Retina (tissue), 1 donor: Measurements from ENCODE around the gene TTC3.
"Not testable (repeated sequence)": the region's sequence is repeated elsewhere in the genome, so short reads cannot be mapped to it uniquely, and the experiment has no call there.

Experiments used
- DNase-seq: peaks from one replicate; pipeline ENCODE4 v3.0.0-alpha.2; 2016

TTC3 gene

DNA sequence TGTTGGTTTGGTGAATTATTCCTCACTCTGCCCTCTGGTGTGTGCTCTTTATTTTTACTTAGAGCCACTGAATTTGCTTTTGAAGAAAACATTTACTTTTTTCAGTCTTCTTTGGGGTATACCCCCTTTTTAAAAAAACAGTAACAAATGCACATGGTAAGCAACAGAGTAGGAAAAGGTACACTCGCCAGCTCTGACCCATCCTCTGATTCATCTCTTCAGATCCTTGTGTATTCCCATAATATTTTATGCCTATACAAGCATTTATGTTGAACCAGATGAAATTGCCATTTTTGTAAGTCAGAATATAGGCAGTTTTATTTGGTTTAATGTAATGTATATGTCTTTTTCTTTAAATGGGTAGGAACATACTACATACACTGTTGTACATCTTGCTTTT lies 28.3 kb downstream of the TTC3 start:
- no peak for DNase-seq

DNA sequence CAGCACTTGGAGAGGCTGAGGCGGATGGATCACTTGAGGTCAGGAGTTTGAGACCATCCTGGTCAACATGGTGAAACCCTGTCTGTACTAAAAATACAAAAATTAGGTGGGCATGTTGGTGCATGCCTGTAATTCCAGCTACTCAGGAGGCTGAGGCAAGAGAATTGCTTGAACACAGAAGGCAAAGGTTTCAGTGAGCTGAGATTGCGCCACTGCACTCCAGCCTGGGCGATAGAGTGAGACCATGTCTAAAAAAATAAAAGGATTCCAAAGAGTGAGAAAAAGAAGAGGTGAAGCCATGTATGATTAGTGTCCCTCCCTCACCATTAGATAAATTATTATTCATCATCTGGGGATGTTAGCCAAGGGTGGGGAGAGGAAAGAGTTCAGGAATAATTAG lies 29.7 kb downstream of the TTC3 start:
- DNase-seq: not testable (repeated sequence)

- DNase-seq: no peak
Observed at GRCh38 chr21:37106998-37107397, 33.9 kb downstream of the TTC3 start.

DNA sequence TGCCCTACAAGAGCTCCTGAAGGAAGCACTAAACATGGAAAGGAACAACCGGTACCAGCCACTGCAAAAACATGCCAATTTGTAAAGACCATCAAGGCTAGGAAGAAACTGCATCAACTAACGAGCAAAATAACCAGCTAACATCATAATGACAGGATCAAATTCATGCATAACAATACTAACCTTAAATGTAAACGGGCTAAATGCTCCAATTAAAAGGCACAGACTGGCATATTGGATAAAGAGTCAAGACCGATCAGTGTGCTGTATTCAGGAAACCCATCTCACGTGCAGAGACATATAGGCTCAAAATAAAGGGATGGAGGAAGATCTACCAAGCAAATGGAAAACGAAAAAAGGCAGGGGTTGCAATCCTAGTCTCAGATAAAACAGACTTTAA lies 38.0 kb downstream of the TTC3 start:
- DNase-seq: not testable (repeated sequence)

DNA sequence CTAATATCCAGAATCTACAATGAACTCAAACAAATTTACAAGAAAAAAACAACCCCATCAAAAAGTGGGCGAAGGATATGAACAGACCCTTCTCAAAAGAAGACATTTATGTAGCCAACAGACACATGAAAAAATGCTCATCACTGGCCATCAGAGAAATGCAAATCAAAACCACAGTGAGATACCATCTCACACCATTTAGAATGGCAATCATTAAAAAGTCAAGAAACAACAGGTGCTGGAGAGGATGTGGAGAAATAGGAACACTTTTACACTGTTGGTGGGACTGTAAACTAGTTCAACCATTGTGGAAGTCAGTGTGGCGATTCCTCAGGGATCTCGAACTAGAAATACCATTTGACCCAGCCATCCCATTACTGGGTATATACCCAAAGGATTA lies 41.2 kb downstream of the TTC3 start:
- DNase-seq: not testable (repeated sequence)

DNA sequence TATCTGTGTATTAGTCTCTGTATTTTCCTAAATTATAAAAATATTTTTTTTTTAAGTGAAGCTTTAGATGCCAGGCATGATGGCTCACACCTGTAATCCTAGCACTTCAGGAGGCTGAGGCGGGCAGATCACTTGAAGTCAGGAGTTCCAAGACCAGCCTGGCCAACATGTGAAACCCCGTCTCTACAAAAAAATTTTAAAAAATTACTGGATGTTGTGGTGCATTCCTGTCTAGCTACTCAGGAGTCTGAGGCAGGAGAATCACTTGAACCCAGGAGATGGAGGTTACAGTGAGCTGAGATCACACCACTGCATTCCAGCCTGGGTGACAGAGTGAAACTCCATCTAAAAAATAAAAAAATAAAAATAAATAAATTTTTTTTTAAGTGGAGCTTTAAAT lies 43.4 kb downstream of the TTC3 start:
- DNase-seq: not testable (repeated sequence)

- DNase-seq: no peak
Observed at GRCh38 chr21:37117204-37117603, 44.1 kb downstream of the TTC3 start.

- DNase-seq: no peak
Observed at GRCh38 chr21:37118187-37118826, 45.3 kb downstream of the TTC3 start.

DNA sequence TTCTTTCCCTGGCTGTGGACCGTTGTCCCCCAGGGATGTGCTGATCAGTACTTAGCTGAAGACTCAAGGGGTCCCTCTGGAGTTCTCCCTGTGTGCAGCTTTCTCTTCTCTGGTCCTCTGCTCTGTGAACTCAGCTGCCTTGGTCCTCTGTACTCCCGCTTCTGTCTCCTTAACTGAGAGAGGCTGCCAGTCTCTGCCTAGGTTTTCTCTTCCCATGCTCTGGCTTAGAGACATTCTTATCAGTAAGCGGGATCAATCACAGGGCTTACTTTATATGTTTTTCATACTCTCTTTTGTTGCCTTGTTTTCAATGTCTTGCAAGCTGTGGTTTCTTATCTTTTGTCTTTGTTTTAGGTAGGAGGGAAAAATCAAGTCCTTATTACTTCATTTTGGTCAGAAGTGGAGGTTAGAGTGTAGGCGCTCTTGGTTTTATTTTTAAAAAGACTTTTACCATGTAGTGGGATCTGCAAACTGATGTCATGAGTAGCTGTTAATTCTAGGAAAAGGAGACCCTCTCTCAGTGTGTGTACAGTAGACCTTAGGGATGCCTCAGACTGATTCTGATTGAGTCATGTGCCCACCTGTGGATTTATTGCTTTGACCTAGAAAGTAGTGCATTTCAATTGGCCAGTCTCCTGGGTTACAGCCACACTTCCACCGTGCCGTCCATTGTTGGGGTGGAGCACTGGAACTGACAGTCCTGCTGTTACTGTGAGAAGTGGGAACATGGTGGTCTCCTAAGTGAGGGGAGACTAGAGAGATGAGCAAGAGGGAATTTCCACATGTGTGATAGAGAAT lies 46.6 kb downstream of the TTC3 start:
- peak; percentile 2 for DNase-seq

- DNase-seq: no peak
Observed at GRCh38 chr21:37128076-37128475, 55.0 kb downstream of the TTC3 start.

DNA sequence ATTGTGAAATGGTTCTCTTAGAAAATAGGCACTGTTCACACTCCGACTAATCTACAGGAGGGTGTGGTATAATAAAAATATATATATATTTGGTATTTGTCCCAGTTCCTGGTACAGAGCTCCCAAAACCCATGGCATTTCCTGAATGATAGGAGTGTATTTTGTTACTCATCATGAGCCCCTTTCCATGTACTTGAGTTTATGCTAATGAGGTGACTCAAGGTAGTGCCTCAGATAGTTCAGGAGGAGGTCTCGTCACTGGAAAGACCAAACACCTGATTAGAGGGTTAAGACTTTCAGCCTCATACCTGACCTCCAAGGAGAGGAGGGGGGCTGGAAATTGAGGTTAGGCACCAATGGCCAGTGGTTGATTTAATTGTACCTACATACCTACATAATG lies 57.9 kb downstream of the TTC3 start:
- no peak for DNase-seq

DNA sequence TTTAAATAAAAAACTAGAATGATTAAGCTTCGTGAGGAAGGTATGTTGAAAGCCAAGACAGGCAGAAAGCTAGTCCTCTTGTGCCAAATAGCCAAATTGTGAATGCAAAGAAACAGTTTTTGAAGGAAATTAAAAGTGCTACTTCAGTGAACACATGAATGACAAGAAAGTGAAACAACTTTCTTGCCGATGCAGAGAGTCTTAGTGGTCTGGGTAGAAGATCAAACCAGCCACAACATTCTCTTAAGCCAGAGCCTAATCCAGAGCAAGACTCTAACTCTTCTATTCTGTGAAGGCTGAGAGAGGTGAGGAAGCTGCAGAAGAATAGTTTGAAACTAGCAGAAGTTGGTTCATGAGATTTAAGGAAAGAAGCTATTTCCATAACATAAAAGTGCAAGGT lies 63.2 kb downstream of the TTC3 start:
- DNase-seq: no peak

DNA sequence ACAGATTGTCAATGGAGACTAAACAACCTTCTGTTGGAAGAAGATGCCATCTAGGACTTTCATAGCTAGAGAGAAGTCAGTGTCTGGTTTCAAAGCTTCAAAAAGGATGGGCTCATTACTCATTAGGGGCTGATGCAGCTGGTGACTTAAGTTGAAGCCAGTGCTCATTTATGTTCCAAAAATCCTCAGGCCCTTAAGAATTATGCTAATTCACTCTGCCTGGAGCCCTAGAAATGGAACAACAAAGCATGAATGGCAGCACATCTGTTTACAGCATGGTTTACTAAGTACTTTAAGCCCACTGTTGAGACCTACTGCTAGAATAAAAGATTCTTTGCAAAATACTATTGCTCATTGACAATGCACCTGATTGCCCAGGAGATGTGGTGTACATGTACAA lies 63.7 kb downstream of the TTC3 start:
- DNase-seq: no peak

DNA sequence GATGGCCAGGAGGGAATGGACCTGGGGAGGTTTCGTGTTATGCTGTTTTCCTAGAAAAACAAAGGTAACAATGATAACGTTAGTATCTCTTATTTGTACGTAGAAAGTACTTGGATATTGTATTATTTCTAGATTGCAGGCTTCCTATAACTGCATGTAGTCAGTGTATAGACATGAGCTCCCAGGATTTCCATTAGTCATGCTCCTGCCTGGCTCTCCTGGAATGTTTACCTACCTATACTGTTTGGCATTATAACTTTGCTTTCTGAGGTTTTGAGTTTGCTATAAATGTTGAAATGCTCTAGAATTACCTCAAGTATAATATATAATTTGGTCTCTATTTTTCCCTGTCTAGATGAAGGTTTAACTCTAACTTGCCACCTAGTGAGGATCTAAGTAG lies 66.1 kb downstream of the TTC3 start:
- DNase-seq: no peak

DNA sequence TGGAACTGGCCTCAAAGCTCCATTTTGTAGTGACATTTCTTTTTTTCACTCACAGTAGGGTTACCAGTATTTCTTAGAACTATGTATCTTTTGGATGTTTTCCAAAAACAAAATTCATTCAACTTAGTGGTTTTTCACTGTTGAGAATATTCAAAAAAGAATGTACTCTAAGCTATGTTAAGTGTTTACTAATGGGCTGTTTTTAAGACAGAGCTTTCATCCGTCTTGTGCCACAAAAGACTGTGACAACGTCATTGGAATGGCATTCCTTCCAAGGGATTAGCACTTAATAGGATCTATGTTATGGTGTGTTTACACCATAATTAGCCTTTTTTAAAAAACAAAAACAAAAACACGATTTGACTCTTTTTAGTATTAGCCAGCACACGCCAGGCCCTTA lies 66.8 kb downstream of the TTC3 start:
- DNase-seq: no peak

DNA sequence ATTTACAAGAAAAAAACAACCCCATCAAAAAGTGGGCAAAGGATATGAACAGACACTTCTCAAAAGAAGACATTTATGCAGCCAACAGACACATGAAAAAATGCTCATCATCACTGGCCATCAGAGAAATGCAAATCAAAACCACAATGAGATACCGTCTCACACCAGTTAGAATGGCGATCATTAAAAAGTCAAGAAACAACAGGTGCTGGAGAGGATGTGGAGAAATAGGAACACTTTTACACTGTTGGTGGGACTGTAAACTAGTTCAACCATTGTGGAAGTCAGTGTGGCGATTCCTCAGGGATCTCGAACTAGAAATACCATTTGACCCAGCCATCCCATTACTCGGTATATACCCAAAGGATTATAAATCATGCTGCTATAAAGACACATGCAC lies 70.3 kb downstream of the TTC3 start:
- DNase-seq: not testable (repeated sequence)

DNA sequence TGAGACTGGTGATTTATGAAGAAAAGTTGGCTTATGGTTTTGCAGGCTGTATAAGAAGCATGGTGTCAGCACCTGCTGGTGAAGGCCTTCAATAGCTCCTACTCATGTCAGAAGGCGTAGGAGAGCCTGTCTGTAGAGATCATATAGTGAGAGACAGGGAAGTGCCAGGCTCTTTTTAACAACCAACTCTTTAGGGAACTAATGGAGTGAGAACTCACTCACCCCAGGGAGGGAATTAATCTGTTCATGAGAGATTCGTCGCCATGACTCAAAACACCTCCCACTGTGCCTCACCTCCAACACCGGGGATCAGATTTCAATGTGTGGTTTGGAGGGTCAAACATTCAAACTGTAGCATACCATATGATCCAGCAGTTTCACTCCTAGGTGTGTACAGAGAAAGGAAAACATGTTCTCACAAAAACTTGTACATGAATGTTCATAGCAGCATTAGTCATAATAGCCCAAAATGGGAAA lies 72.6 kb downstream of the TTC3 start:
- no peak for DNase-seq

DNA sequence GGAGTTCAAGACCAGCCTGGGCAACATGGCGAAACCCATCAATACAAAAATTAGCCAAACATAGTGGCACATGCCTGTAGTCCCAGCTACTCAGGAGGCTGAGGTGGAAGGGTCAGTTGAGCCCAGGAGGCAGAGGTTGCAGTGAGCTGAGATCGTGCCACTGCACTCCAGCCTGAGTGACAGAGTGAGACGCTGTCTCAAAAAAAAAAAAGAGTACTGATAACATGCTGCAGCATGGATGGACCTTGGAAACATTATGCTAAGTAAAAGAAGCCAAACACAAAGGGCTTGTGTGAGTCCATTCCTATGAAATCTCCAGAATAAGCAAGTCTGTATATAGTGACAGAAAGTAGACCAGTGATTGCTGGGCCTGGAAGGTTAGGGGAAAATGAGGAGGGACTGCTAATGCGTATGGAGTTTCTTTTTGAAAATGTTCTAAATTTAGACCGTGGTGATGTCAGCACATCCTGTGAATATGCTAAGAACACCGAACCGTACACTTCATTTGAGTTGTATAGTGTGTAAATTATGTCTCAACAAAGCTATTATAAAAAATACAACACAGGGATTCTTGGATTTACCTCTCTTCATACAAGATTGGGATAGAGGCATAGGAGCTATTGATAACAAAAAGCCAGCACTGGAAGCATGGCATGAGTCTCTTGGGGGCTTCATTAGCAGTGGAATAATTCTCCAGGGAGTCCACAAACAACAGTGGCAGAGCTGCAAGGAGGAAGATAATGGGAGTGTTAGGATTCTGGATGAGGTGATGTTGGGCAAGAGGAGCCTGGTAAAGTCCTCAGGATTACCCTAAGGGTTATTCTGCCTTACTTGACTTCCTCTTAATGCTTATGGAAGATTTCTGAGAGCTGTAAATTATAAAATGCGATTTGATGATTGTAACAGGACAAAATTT lies 73.5 kb downstream of the TTC3 start:
- DNase-seq: no peak

GRCh38 chr21:37149411-37149810 lies 76.4 kb downstream of the TTC3 start:
- DNase-seq: no peak

- no peak for DNase-seq
Observed at GRCh38 chr21:37153196-37153934, 80.3 kb downstream of the TTC3 start.

DNA sequence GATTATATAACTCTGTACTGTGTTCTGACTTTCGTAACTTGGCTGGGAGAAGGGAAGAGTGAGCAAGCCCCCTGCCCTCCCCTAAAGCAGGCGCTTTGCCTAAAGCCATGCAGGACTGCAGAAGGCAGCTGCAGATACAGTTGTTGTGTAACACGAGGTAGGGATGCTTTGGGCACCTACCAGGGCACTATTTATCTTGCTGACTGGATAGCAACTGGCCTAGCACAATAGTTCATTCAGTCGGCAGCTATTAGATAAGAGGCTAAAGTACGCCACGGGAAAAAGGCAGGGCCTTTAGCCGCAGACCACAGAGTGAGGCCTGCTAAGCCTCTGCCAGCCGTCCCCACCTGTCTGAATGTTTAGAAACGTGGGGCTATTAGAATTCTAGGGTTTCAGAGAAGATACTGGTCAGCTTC lies 80.9 kb downstream of the TTC3 start:
- DNase-seq: no peak

DNA sequence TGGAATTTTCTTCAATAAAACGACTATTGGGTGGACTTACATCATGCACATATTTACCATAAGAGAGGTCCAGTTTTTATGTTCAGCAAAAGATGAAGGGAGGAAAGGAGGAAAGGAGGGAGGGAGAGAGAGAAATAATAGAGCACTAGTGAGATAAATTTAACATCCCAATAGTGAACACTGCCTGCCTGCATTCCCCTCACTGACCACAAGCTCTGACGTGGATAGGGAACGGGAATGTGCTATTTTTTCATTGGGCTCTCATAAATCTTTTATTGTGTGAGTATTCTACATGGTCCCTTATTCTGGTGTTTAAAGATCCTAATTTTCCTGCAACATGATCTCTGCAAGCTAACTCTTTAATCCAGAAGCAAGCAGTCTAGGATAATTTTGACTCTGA lies 82.1 kb downstream of the TTC3 start:
- DNase-seq: no peak

DNA sequence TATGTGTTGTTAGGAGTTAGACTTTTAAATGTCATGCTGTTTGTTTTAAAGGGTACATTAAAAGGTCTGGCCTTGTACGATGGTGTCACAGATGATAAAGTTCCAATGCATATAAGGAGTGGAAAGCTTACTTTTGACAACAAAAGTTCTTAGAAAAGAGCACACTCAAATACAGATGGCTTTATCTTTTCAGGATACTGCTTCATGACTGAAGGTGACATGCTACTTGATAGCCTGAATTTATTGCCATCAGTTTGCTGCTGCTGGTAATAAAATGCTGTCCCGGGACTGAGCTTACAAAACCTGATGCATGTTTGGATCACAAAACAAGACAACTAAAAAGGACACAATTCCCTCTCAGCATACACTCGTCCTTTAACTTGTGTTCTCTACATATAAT lies 84.9 kb downstream of the TTC3 start:
- no peak for DNase-seq
